ENCODE data around the gene UPK3A. TPM values are rescaled to one million over a fixed set of nuclear protein-coding genes. Genes with fewer than 3 reads are reported as not detected.
A peak's percentile ranks its signal among the peaks of the same experiment; 100 is the strongest.

The UPK3A gene
- total and polyA plus RNA-seq, 2 experiments from 2014 or later, result 0.47 TPM; not detected in 1

- no peak for TF ChIP-seq EZH2phosphoT487 (IDR thresholded peaks at IDR 0.05; ENCODE audit: unreplicated experiment)
- H3K4me1 ChIP-seq (ENCODE audit: insufficient read depth), result no peaks in the 10 kb centered on the region
- H3K4me3 ChIP-seq, result no peak overlapping the region
Measured at GRCh38 chr22:45246060-45246985, 38.4 kb upstream of the UPK3A start.

GRCh38 chr22:45248832-45249561 lies 35.8 kb upstream of the UPK3A start:
- ATAC-seq, result no peak
- H3K4me1 Mint-ChIP-seq, result peaks cover 8% of the 10 kb centered on the region

More at GRCh38 chr22:45246060-45246985, 38.4 kb upstream of the UPK3A start:
- Mint-ChIP-seq H3K27ac (no peak overlapping the region), H3K9me3 (peaks cover 3% of the 10 kb centered on the region; the same call in 2 of the 3 replicates), H3K36me3 (ENCODE audit: low read depth) (no peaks in the 10 kb centered on the region), H3K4me3 (no peak overlapping the region), H3K27me3 (ENCODE audit: insufficient read depth, low read depth, poor library complexity) (peaks cover 5% of the 10 kb centered on the region), H3K4me1 (peaks cover 10% of the 10 kb centered on the region)
- H3K36me3 ChIP-seq (ENCODE audit: insufficient read depth), result no peaks in the 10 kb centered on the region
- peak overlapping the region; percentile 39; the same call in 1 of the 2 replicates for H3K27ac ChIP-seq (ENCODE audit: low read depth)
- H3K27me3 ChIP-seq (ENCODE audit: insufficient read depth), result no peaks in the 10 kb centered on the region
- H3K79me2 ChIP-seq (replicated peaks; ENCODE audit: insufficient read depth), result no peaks in the 10 kb centered on the region
- 0 out of 2 replicates have a peak overlapping the region, but pooled peaks have one; percentile 32 for H2AFZ ChIP-seq
- no peak for ATAC-seq
- H3K4me2 ChIP-seq, result no peak overlapping the region
- no peaks in the 10 kb centered on the region for H4K20me1 ChIP-seq (replicated peaks; ENCODE audit: insufficient read depth)
- H3K9me2 ChIP-seq (ENCODE audit: insufficient read depth), result no peaks in the 10 kb centered on the region
- no peaks in the 10 kb centered on the region for H3F3A ChIP-seq (replicated peaks; ENCODE audit: low read depth)
- no peak for DNase-seq (ENCODE audit: low spot score)

GRCh38 chr22:45251825-45252224 lies 32.9 kb upstream of the UPK3A start:
- peaks cover 3% of the 10 kb centered on the region; the same call in 2 of the 3 replicates for H3K9me3 Mint-ChIP-seq
- H3K4me1 ChIP-seq (ENCODE audit: insufficient read depth), result no peaks in the 10 kb centered on the region
- no peaks in the 10 kb centered on the region for H3K27me3 ChIP-seq (ENCODE audit: insufficient read depth)
- no peak overlapping the region for H3K27ac ChIP-seq (ENCODE audit: low read depth)
- no peaks in the 10 kb centered on the region for H3K9me2 ChIP-seq (ENCODE audit: insufficient read depth)
- H3K4me2 ChIP-seq, result no peak overlapping the region
- no peaks in the 10 kb centered on the region for H3K79me2 ChIP-seq (replicated peaks; ENCODE audit: insufficient read depth)
- H3K4me3 ChIP-seq, result no peak overlapping the region
- H3K27me3 Mint-ChIP-seq (ENCODE audit: insufficient read depth, low read depth, poor library complexity), result no peaks in the 10 kb centered on the region
- DNase-seq (ENCODE audit: low spot score) (no peak), ATAC-seq (no peak)
- no peaks in the 10 kb centered on the region for H3K36me3 Mint-ChIP-seq (ENCODE audit: low read depth)
- 0 out of 3 replicates have a peak, but pooled peaks cover 3% of the 10 kb centered on the region for H3K4me1 Mint-ChIP-seq
- H3K4me3 Mint-ChIP-seq, result no peak overlapping the region
- no peaks in the 10 kb centered on the region for H3K36me3 ChIP-seq (ENCODE audit: insufficient read depth)
- no peaks in the 10 kb centered on the region for H3F3A ChIP-seq (replicated peaks; ENCODE audit: low read depth)
- H3K27ac Mint-ChIP-seq, result no peak overlapping the region
- no peak overlapping the region for H2AFZ ChIP-seq
- no peaks in the 10 kb centered on the region for H4K20me1 ChIP-seq (replicated peaks; ENCODE audit: insufficient read depth)
- TF ChIP-seq JUNB (IDR thresholded peaks at IDR 0.05; ENCODE audit: unreplicated experiment), result no peak
- no peak for TF ChIP-seq NANOG (IDR thresholded peaks at IDR 0.05; ENCODE audit: borderline replicate concordance)
- no peak for TF ChIP-seq REST (IDR thresholded peaks at IDR 0.05; ENCODE audit: unreplicated experiment)
- TF ChIP-seq ETS1 (IDR thresholded peaks at IDR 0.05), result no peak
- no peak for TF ChIP-seq POLR2AphosphoS5 (IDR thresholded peaks at IDR 0.05; ENCODE audit: low read depth)
- no peak for TF ChIP-seq EZH2 (IDR thresholded peaks at IDR 0.05; ENCODE audit: low read depth, unreplicated experiment)
- TF ChIP-seq CTCF (conservative IDR thresholded peaks at IDR 0.05; ENCODE audit: low read depth in 2 of 2), result 0 out of 4 replicates have a peak, but pooled peaks of 1 of the 2 experiments have one; percentile 19

More at GRCh38 chr22:45248832-45249561, 35.8 kb upstream of the UPK3A start:
- no peak overlapping the region for H3K4me2 ChIP-seq
- no peak overlapping the region for H2AFZ ChIP-seq
- DNase-seq (ENCODE audit: low spot score), result no peak
- Mint-ChIP-seq H3K36me3 (ENCODE audit: low read depth) (no peaks in the 10 kb centered on the region), H3K27ac (no peak overlapping the region), H3K4me3 (no peak overlapping the region), H3K27me3 (ENCODE audit: insufficient read depth, low read depth, poor library complexity) (peaks cover 3% of the 10 kb centered on the region), H3K9me3 (peaks cover 3% of the 10 kb centered on the region; the same call in 2 of the 3 replicates)
- H3K4me1 ChIP-seq (ENCODE audit: insufficient read depth), result no peaks in the 10 kb centered on the region
- H3K27ac ChIP-seq (ENCODE audit: low read depth), result no peak overlapping the region
- no peaks in the 10 kb centered on the region for H3K27me3 ChIP-seq (ENCODE audit: insufficient read depth)
- H4K20me1 ChIP-seq (replicated peaks; ENCODE audit: insufficient read depth), result no peaks in the 10 kb centered on the region
- H3K4me3 ChIP-seq, result no peak overlapping the region
- no peaks in the 10 kb centered on the region for H3K79me2 ChIP-seq (replicated peaks; ENCODE audit: insufficient read depth)
- H3F3A ChIP-seq (replicated peaks; ENCODE audit: low read depth), result no peaks in the 10 kb centered on the region
- H3K36me3 ChIP-seq (ENCODE audit: insufficient read depth), result no peaks in the 10 kb centered on the region
- TF ChIP-seq ZNF331 (CRISPR knock-in tag; IDR thresholded peaks at IDR 0.05; ENCODE audit: low read depth), result no peak
- TF ChIP-seq STAT1 (IDR thresholded peaks at IDR 0.05; ENCODE audit: unreplicated experiment), result no peak
- H3K9me2 ChIP-seq (ENCODE audit: insufficient read depth), result no peaks in the 10 kb centered on the region

Data from GM23338 (cell line).